Measurements from ENCODE around the gene IRF6. TPM values are rescaled to one million over a fixed set of nuclear protein-coding genes. Genes with fewer than 3 reads are reported as not detected.

Gene IRF6
- total RNA-seq, 1 donor from 2014 or later = 0.42 TPM

DNA sequence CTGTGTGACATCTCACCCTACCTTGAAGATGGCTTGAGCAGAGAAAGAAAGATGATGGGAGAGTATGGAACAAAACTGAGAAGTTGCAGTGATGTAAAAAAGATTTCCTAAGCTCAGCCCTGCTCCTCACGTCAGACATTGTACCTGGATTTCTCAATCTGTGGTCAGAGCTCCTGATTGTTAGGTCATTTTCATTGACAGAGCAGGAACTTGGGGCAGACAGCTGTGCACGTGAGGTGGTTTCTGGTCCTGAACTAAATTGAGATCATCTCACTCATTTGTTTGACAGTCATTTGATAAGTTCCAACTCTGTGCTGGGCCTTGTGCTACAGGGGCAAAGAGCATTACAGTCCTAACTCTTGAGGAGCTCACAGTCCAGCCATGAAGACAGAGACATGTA lies 39.9 kb downstream of the IRF6 start:
- peak overlapping the region; percentile 17 for H3K4me3 Mint-ChIP-seq
- peak overlapping the region; percentile 75 for H3K27ac Mint-ChIP-seq
- intact Hi-C loops (cut with micrococcal nuclease) = no loop called here

DNA sequence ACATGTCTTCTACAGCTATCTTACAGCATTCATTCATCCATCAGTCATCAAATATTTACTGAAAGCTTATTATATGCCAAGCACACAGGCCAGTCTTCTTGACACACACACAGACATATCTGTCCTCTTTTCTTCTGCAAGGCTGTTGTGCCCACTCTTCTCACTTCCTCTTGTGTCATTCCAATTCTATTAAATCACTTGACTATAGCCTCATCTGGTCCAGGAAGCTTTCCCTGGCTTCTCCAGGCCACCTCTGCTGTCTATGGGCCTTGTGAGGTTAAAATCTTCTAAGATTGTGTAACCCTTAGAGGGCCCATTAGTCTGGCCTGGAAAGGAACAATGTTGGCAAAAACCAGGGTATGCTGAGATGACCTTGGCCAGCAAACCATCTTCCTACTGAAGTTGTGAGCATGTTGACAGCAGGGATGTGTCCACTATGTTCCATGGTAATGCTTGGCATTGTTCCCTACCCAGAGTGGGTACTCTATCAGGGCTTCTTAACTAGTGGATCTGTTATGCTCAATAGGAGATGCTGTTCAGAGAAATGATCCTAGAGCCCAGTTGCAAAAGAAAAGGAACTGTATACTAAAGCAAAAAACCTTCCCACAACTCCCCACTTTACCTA lies 44.8 kb downstream of the IRF6 start:
- peaks cover 75% of the 10 kb centered on the region for H3K36me3 Mint-ChIP-seq (ENCODE audit: low read depth)
- intact Hi-C loops (cut with micrococcal nuclease) = no loop called here
- DNase-seq = no peak
- no peak for ATAC-seq (ENCODE audit: low read depth)
- ChIA-PET POLR2A (interaction anchor here (7.4 to 8.0 kb wide), 2 partner anchors 7 to 13 kb away, joined by 44 to 175 read pairs; no protein-coding TSS in a partner anchor), CTCF (interaction anchor here (0.7 to 2.4 kb wide), 2 partner anchors 13 to 15 kb away, joined by 4 to 10 read pairs; no protein-coding TSS in a partner anchor)
- H3K4me3 Mint-ChIP-seq = no peak overlapping the region
- H3K9me3 Mint-ChIP-seq = no peaks in the 10 kb centered on the region
- no peaks in the 10 kb centered on the region for H3K27me3 Mint-ChIP-seq
- H3K4me1 Mint-ChIP-seq = peaks cover 84% of the 10 kb centered on the region
- peak overlapping the region; percentile 51 for H3K27ac Mint-ChIP-seq
- TF ChIP-seq, protein P1, sequence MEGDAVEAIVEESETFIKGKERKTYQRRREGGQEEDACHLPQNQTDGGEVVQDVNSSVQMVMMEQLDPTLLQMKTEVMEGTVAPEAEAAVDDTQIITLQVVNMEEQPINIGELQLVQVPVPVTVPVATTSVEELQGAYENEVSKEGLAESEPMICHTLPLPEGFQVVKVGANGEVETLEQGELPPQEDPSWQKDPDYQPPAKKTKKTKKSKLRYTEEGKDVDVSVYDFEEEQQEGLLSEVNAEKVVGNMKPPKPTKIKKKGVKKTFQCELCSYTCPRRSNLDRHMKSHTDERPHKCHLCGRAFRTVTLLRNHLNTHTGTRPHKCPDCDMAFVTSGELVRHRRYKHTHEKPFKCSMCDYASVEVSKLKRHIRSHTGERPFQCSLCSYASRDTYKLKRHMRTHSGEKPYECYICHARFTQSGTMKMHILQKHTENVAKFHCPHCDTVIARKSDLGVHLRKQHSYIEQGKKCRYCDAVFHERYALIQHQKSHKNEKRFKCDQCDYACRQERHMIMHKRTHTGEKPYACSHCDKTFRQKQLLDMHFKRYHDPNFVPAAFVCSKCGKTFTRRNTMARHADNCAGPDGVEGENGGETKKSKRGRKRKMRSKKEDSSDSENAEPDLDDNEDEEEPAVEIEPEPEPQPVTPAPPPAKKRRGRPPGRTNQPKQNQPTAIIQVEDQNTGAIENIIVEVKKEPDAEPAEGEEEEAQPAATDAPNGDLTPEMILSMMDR (IDR thresholded peaks at IDR 0.05) = no peak

More for the DNA sequence above, 39.9 kb downstream of the IRF6 start:
- ChIA-PET CTCF (interaction anchor here (0.6 to 5.4 kb wide), 2 partner anchors 13 to 93 kb away, joined by 3 to 88 read pairs; partner anchors contain the start of gene TRAF3IP3), POLR2A (interaction anchor here (0.8 to 5.0 kb wide), 5 partner anchors 8 to 18 kb away, joined by 3 to 175 read pairs (median 6); partner anchors contain the start of genes C1orf74 and TRAF3IP3)
- TF ChIP-seq, protein P1 (IDR thresholded peaks at IDR 0.05) = no peak
- Mint-ChIP-seq H3K4me1 (peaks cover 45% of the 10 kb centered on the region), H3K27me3 (no peaks in the 10 kb centered on the region), H3K36me3 (ENCODE audit: low read depth) (peaks cover 71% of the 10 kb centered on the region), H3K9me3 (no peaks in the 10 kb centered on the region)
- DNase-seq = no peak
- ATAC-seq (ENCODE audit: low read depth) = no peak

DNA sequence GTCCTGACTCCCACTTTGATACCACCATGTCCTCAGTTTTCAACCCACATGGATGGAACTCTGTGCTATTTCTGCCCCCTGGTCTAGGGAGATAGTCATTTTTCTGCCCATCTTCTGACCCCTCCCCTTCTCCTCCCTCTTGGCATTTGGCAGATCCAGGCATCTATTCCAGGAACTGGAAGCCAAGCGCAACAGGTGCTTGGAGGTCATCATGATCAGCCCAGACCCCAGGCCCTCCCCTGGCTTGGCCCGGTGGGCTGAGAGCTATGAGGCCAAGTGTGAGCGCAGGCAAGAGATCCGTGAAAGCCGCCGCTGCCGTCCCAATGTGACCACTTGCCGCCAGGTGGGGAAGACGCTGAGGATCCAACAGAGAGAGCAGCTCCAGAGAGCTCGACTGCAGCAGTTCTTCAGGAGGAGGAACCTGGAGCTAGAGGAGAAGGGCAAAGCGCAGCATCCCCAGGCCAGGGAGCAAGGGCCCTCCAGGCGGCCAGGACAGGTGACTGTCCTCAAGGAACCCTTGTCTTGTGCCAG lies 46.0 kb downstream of the IRF6 start:
- DNase-seq (no peak), ATAC-seq (ENCODE audit: low read depth) (no peak)
- Mint-ChIP-seq H3K27ac (peak overlapping the region; percentile 62), H3K4me1 (peaks cover 89% of the 10 kb centered on the region), H3K9me3 (no peaks in the 10 kb centered on the region), H3K36me3 (ENCODE audit: low read depth) (peaks cover 68% of the 10 kb centered on the region), H3K4me3 (no peak overlapping the region), H3K27me3 (no peaks in the 10 kb centered on the region)
- TF ChIP-seq, protein P1 (IDR thresholded peaks at IDR 0.05) = no peak
- intact Hi-C loops (cut with micrococcal nuclease) = loop anchor here (5.0 kb wide), 1 partner anchor 1497 kb away; the partner anchor contains the start of gene RCOR3
- CTCF ChIA-PET = interaction anchor here (0.7 to 2.4 kb wide), 2 partner anchors 12 to 16 kb away, joined by 4 to 10 read pairs; no protein-coding TSS in a partner anchor
- POLR2A ChIA-PET = interaction anchor here (7.4 to 8.0 kb wide), 2 partner anchors 8 to 14 kb away, joined by 44 to 175 read pairs; no protein-coding TSS in a partner anchor

DNA sequence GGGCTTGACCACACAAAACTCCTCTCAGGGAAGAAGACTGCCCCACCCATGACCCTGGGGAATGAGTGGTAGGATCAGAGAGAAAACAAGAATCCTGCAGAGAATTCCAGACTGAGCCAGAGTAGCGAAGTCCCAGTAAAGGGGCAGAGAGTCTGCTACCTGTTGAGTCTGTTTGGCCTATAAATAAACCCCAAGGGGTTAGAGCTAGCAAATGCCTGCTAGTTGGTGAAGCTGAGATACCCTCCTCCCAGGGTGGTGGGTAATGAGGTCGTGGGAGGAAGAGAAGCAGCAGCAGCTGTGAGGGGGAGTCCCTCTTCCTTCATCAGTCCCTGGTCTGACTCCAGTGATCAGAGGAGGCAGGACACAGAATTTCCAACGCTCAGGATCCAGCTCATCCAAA lies 47.5 kb downstream of the IRF6 start:
- intact Hi-C loops (cut with micrococcal nuclease) = loop anchor here (5.0 kb wide), 1 partner anchor 1499 kb away; the partner anchor contains the start of gene RCOR3
- ChIA-PET POLR2A (interaction anchor here (1.2 to 8.0 kb wide), 3 partner anchors 9 to 15 kb away, joined by 3 to 175 read pairs (median 44); no protein-coding TSS in a partner anchor), CTCF (interaction anchor here (11.3 kb wide), 1 partner anchor 9 kb away, joined by 88 read pairs; no protein-coding TSS in a partner anchor)
- no peak for ATAC-seq (ENCODE audit: low read depth)
- H3K4me1 Mint-ChIP-seq = peaks cover 89% of the 10 kb centered on the region
- peaks cover 57% of the 10 kb centered on the region for H3K36me3 Mint-ChIP-seq (ENCODE audit: low read depth)
- no peaks in the 10 kb centered on the region for H3K27me3 Mint-ChIP-seq
- H3K4me3 Mint-ChIP-seq = peak overlapping the region; percentile 61
- no peaks in the 10 kb centered on the region for H3K9me3 Mint-ChIP-seq
- no peak for DNase-seq
- TF ChIP-seq, protein P1 (IDR thresholded peaks at IDR 0.05) = no peak
- H3K27ac Mint-ChIP-seq = peak overlapping the region; percentile 99
